Measurements from ENCODE around the gene PNISR.

GRCh38 chr6:99349171-99350141, 75.7 kb downstream of the PNISR start, which contains the start of gene FAXC:
- TF ChIP-seq CTCF (IDR thresholded peaks at IDR 0.05), result peak; percentile 69
- no peak for TF ChIP-seq ZFX (IDR thresholded peaks at IDR 0.05; ENCODE audit: borderline replicate concordance)

Data from 22Rv1 (cell line).